Fibroblast of pulmonary artery (primary cell): ENCODE measurements around the gene PPM1B.
A peak's percentile ranks its signal among the peaks of the same experiment; 100 is the strongest.

Experiments used
- DNase-seq: peaks from one replicate; pipeline ENCODE4 v3.0.0-alpha.2; 2010; ENCODE audit warnings: low read depth
- H3K4me3 ChIP-seq: replicated peaks from 2 replicates; pipeline ENCODE4 v1.5.1; 2011; ENCODE audit warnings: low read depth, mild to moderate bottlenecking, control low read depth, low read length, moderate library complexity
- CTCF ChIP-seq: IDR thresholded peaks from 2 replicates; pipeline ENCODE4 v1.5.1; 2011; ENCODE audit warnings: mild to moderate bottlenecking, control low read depth, low read length, inconsistent platforms; ENCODE audit errors: missing control alignments

PPM1B gene

GRCh38 chr2:44168681-44169154, at the start of gene PPM1B:
PPM1B (plus strand) TSS chr2:44168875; CDS start chr2:44201200, 32,325 bp downstream.
- TF ChIP-seq CTCF, result no peak
- H3K4me3 ChIP-seq, result peak within 1 kb of the TSS; percentile 70
- no peak for DNase-seq

GRCh38 chr2:44119878-44120277, 48.8 kb upstream of the PPM1B start:
- no peak for DNase-seq
- H3K4me3 ChIP-seq, result no peak overlapping the region
- no peak for TF ChIP-seq CTCF

GRCh38 chr2:44120428-44120827, 48.2 kb upstream of the PPM1B start:
- TF ChIP-seq CTCF, result no peak
- DNase-seq, result peak; percentile 84
- H3K4me3 ChIP-seq, result no peak overlapping the region

GRCh38 chr2:44121899-44122298, 46.8 kb upstream of the PPM1B start:
- DNase-seq, result no peak
- no peak for TF ChIP-seq CTCF
- H3K4me3 ChIP-seq, result no peak overlapping the region

GRCh38 chr2:44124500-44124899, 44.2 kb upstream of the PPM1B start:
- no peak overlapping the region for H3K4me3 ChIP-seq
- no peak for DNase-seq
- TF ChIP-seq CTCF, result no peak

- TF ChIP-seq CTCF, result no peak
- H3K4me3 ChIP-seq, result no peak overlapping the region
- no peak for DNase-seq
Observed at GRCh38 chr2:44126106-44126797, 42.4 kb upstream of the PPM1B start.

GRCh38 chr2:44130441-44130840, 38.2 kb upstream of the PPM1B start:
- DNase-seq, result peak; percentile 40
- no peak for TF ChIP-seq CTCF
- no peak overlapping the region for H3K4me3 ChIP-seq
